ENCODE measurements around the gene FBXL7.

FBXL7 gene

GRCh38 chr5:15680455-15680854 is 180.5 kb downstream of the FBXL7 start:
- no peak for DNase-seq

GRCh38 chr5:15682122-15682521 is 182.1 kb downstream of the FBXL7 start:
- DNase-seq: no peak

- DNase-seq: no peak
Observed at GRCh38 chr5:15682566-15682965, 182.6 kb downstream of the FBXL7 start.

- no peak for DNase-seq
Observed at GRCh38 chr5:15683332-15683731, 183.4 kb downstream of the FBXL7 start.

GRCh38 chr5:15687401-15687800 is 187.4 kb downstream of the FBXL7 start:
- no peak for DNase-seq

- no peak for DNase-seq
Observed at GRCh38 chr5:15689836-15690235, 189.9 kb downstream of the FBXL7 start.

- DNase-seq: no peak
Observed at GRCh38 chr5:15690611-15691010, 190.6 kb downstream of the FBXL7 start.

- no peak for DNase-seq
Observed at GRCh38 chr5:15691521-15691920, 191.5 kb downstream of the FBXL7 start.

- no peak for DNase-seq
Observed at GRCh38 chr5:15692706-15693381, 192.9 kb downstream of the FBXL7 start.

- no peak for DNase-seq
Observed at GRCh38 chr5:15693382-15693728, 193.4 kb downstream of the FBXL7 start.

- DNase-seq: no peak
Observed at GRCh38 chr5:15693933-15694332, 194.0 kb downstream of the FBXL7 start.

- no peak for DNase-seq
Observed at GRCh38 chr5:15694696-15695214, 194.8 kb downstream of the FBXL7 start.

GRCh38 chr5:15695215-15695731 is 195.3 kb downstream of the FBXL7 start:
- no peak for DNase-seq

- no peak for DNase-seq
Observed at GRCh38 chr5:15700373-15700772, 200.4 kb downstream of the FBXL7 start.

- DNase-seq: peak in 1 of 5 experiments; percentile 36
Observed at GRCh38 chr5:15702102-15702501, 202.1 kb downstream of the FBXL7 start.

- DNase-seq: no peak
Observed at GRCh38 chr5:15703901-15704300, 203.9 kb downstream of the FBXL7 start.

- DNase-seq: no peak
Observed at GRCh38 chr5:15704397-15704947, 204.5 kb downstream of the FBXL7 start.

- no peak for DNase-seq
Observed at GRCh38 chr5:15707631-15708030, 207.7 kb downstream of the FBXL7 start.

GRCh38 chr5:15711892-15712291 is 211.9 kb downstream of the FBXL7 start:
- no peak for DNase-seq

GRCh38 chr5:15715535-15715934 is 215.6 kb downstream of the FBXL7 start:
- no peak for DNase-seq

- no peak for DNase-seq
Observed at GRCh38 chr5:15715967-15716366, 216.0 kb downstream of the FBXL7 start.

- DNase-seq: no peak
Observed at GRCh38 chr5:15717001-15717400, 217.0 kb downstream of the FBXL7 start.

GRCh38 chr5:15718421-15719179 is 218.6 kb downstream of the FBXL7 start:
- no peak for DNase-seq

GRCh38 chr5:15719784-15720183 is 219.8 kb downstream of the FBXL7 start:
- no peak for DNase-seq

All from T-helper 2 cell (primary cell).